DMS153 treated with DMSO at 0.1 percent for 48 hours (cell line): Measurements from ENCODE around the gene ARSI.

Experiments
- DNase-seq: peaks from one replicate; lab custom pipeline; 2025; ENCODE audit not compliant: unreplicated experiment; lab: John Stamatoyannopoulos, UW

ARSI gene

GRCh38 chr5:150309101-150309885 is 6.6 kb upstream of the ARSI start:
- DNase-seq, result no peak

- DNase-seq, result no peak
These were observed 5.1 kb upstream of the ARSI start for GRCh38 chr5:150307617-150308426.

GRCh38 chr5:150306775-150307174 is 4.1 kb upstream of the ARSI start:
- no peak for DNase-seq

- DNase-seq, result no peak
These were observed 2.9 kb upstream of the ARSI start for GRCh38 chr5:150305557-150305956.

GRCh38 chr5:150305095-150305494 is 2.4 kb upstream of the ARSI start:
- DNase-seq, result no peak

GRCh38 chr5:150304481-150305081 is 1.9 kb upstream of the ARSI start:
- DNase-seq, result no peak

- no peak for DNase-seq
These were observed 1.1 kb upstream of the ARSI start for GRCh38 chr5:150303660-150304386.

GRCh38 chr5:150303070-150303615 is 438 bp upstream of the ARSI start:
- no peak for DNase-seq

GRCh38 chr5:150301901-150302300 is 804 bp downstream of the ARSI start:
- no peak for DNase-seq

- no peak for DNase-seq
These were observed 1.6 kb downstream of the ARSI start for GRCh38 chr5:150301170-150301505.

- DNase-seq, result no peak
These were observed 2.1 kb downstream of the ARSI start for GRCh38 chr5:150300496-150301169.

- DNase-seq, result no peak
These were observed 3.0 kb downstream of the ARSI start for GRCh38 chr5:150299571-150300327.

- DNase-seq, result no peak
These were observed 3.8 kb downstream of the ARSI start for GRCh38 chr5:150298701-150299451.

- DNase-seq, result no peak
These were observed 4.6 kb downstream of the ARSI start for GRCh38 chr5:150297934-150298595.

- no peak for DNase-seq
These were observed 5.3 kb downstream of the ARSI start for GRCh38 chr5:150297236-150297890.

GRCh38 chr5:150296496-150296895 is 6.2 kb downstream of the ARSI start:
- no peak for DNase-seq

- no peak for DNase-seq
These were observed 6.8 kb downstream of the ARSI start for GRCh38 chr5:150295741-150296486.
